H9 (cell line): ENCODE measurements around the gene THSD4. TPM values are rescaled to one million over a fixed set of nuclear protein-coding genes. Genes with fewer than 3 reads are reported as not detected.
A peak's percentile ranks its signal among the peaks of the same experiment; 100 is the strongest.

Experiments
- DNase-seq: peaks from one replicate; pipeline ENCODE4 v3.0.0-alpha.2; 2017
- H2AFZ ChIP-seq: one replicate; pipeline ENCODE4 v1.6.1; 2013; ENCODE audit warnings: mild to moderate bottlenecking, low read length, control low read depth, moderate library complexity
- H2AK5ac ChIP-seq: 2 replicates; pipeline ENCODE4 v1.6.1; 2013; ENCODE audit warnings: low read length, control low read depth, mixed read lengths; ENCODE audit not compliant: insufficient read length
- H2BK120ac ChIP-seq: one replicate; pipeline ENCODE4 v1.6.1; 2013; ENCODE audit warnings: low read depth, mild to moderate bottlenecking, low read length, control low read depth, inconsistent platforms; ENCODE audit not compliant: poor library complexity, severe bottlenecking
- H2BK12ac ChIP-seq: 2 replicates; pipeline ENCODE4 v1.6.1; 2013; ENCODE audit warnings: low read length, control low read depth, mixed read lengths, low read depth; ENCODE audit not compliant: insufficient read length
- H2BK15ac ChIP-seq: 2 replicates; pipeline ENCODE4 v1.6.1; 2013; ENCODE audit warnings: low read depth, low read length, control low read depth
- H2BK20ac ChIP-seq: one replicate; pipeline ENCODE4 v1.6.1; 2013; ENCODE audit warnings: low read depth, mild to moderate bottlenecking, low read length, control low read depth, inconsistent platforms; ENCODE audit not compliant: poor library complexity, severe bottlenecking
- H2BK5ac ChIP-seq: 2 replicates; pipeline ENCODE4 v1.6.1; 2013; ENCODE audit warnings: low read length, control low read depth, mixed read lengths; ENCODE audit not compliant: insufficient read length
- H3K14ac ChIP-seq: 2 replicates; pipeline ENCODE4 v1.6.1; 2013; ENCODE audit warnings: low read length, control low read depth; ENCODE audit not compliant: insufficient read depth
- H3K18ac ChIP-seq: 2 replicates; pipeline ENCODE4 v1.6.1; 2013; ENCODE audit warnings: low read depth, mild to moderate bottlenecking, mixed read lengths, low read length, control low read depth; ENCODE audit not compliant: insufficient read length
- H3K23ac ChIP-seq: 2 replicates; pipeline ENCODE4 v1.6.1; 2013; ENCODE audit warnings: low read length, control low read depth, mixed read lengths, low read depth; ENCODE audit not compliant: insufficient read length
- H3K23me2 ChIP-seq: 2 replicates; pipeline ENCODE4 v1.6.1; 2013; ENCODE audit warnings: low read depth, mild to moderate bottlenecking, mixed read lengths, low read length, control low read depth; ENCODE audit not compliant: insufficient read length, poor library complexity, severe bottlenecking
- H3K27ac ChIP-seq: 2 replicates; pipeline ENCODE4 v1.5.1; 2013; ENCODE audit warnings: low read length, control low read depth, mixed read lengths, low read depth; ENCODE audit not compliant: insufficient read length
- H3K27me3 ChIP-seq: 2 replicates; pipeline ENCODE4 v1.6.1; 2013; ENCODE audit warnings: low read length, control low read depth, inconsistent platforms; ENCODE audit not compliant: insufficient read depth
- H3K4ac ChIP-seq: 2 replicates; pipeline ENCODE4 v1.6.1; 2013; ENCODE audit warnings: low read depth, mild to moderate bottlenecking, control low read depth, inconsistent platforms, low read length, moderate library complexity
- H3K4me1 ChIP-seq: 2 replicates; pipeline ENCODE4 v1.6.1; 2013; ENCODE audit warnings: low read length, control low read depth, inconsistent platforms; ENCODE audit not compliant: insufficient read depth
- H3K4me2 ChIP-seq: 2 replicates; pipeline ENCODE4 v1.6.1; 2013; ENCODE audit warnings: low read length, control low read depth, mixed read lengths; ENCODE audit not compliant: insufficient read length, insufficient read depth
- H3K56ac ChIP-seq: 2 replicates; pipeline ENCODE4 v1.6.1; 2013; ENCODE audit warnings: low read depth, mild to moderate bottlenecking, mixed read lengths, low read length, control low read depth; ENCODE audit not compliant: insufficient read length
- H3K79me1 ChIP-seq: 2 replicates; pipeline ENCODE4 v1.6.1; 2013; ENCODE audit warnings: low read depth, mild to moderate bottlenecking, moderate library complexity, low read length, control low read depth, inconsistent platforms; ENCODE audit not compliant: insufficient read depth, poor library complexity, severe bottlenecking
- H3K79me2 ChIP-seq: 2 replicates; pipeline ENCODE4 v1.6.1; 2013; ENCODE audit warnings: low read length, control low read depth, inconsistent platforms; ENCODE audit not compliant: insufficient read depth
- H3K9ac ChIP-seq: 2 replicates; pipeline ENCODE4 v1.6.1; 2013; ENCODE audit warnings: low read length, control low read depth, mixed read lengths; ENCODE audit not compliant: insufficient read length; ENCODE audit errors: extremely low read depth
- H3K9me3 ChIP-seq: one replicate; pipeline ENCODE4 v1.6.1; 2013; ENCODE audit warnings: low read depth, low read length, inconsistent platforms; ENCODE audit not compliant: control insufficient read depth
- H3T11ph ChIP-seq: one replicate; pipeline ENCODE4 v1.6.1; 2013; ENCODE audit warnings: mild to moderate bottlenecking, low read length, control low read depth, inconsistent platforms
- H4K20me1 ChIP-seq: one replicate; pipeline ENCODE4 v1.6.1; 2013; ENCODE audit not compliant: control insufficient read depth, insufficient read length, insufficient read depth
- H4K5ac ChIP-seq: 2 replicates; pipeline ENCODE4 v1.6.1; 2013; ENCODE audit warnings: low read depth, mild to moderate bottlenecking, mixed read lengths, low read length, control low read depth; ENCODE audit not compliant: insufficient read length
- H4K8ac ChIP-seq: replicated peaks from 2 replicates; pipeline ENCODE4 v1.6.1; 2013; ENCODE audit warnings: low read length, control low read depth, mixed read lengths, low read depth; ENCODE audit not compliant: insufficient read length
- H4K91ac ChIP-seq: 2 replicates; pipeline ENCODE4 v1.6.1; 2013; ENCODE audit warnings: low read depth, mild to moderate bottlenecking, moderate library complexity, mixed read lengths, low read length, control low read depth; ENCODE audit not compliant: insufficient read length
- H3K27ac Mint-ChIP-seq, 3 experiments: 2 replicates in 2 of 3; 3 replicates in 1 of 3; pipeline ENCODE4 v1.8.0; 2020 to 2021; ENCODE audit warnings: mixed read lengths in 3 of 3, mild to moderate bottlenecking in 1 of 3, moderate library complexity in 1 of 3
- H3K27me3 Mint-ChIP-seq: 2 replicates; pipeline ENCODE4 v1.8.0; 2021; ENCODE audit warnings: low read depth, mild to moderate bottlenecking, moderate library complexity, mixed read lengths
- H3K36me3 Mint-ChIP-seq, 3 experiments: 2 replicates in 2 of 3; 3 replicates in 1 of 3; pipeline ENCODE4 v1.8.0; 2020 to 2021; ENCODE audit warnings: low read depth in 3 of 3, mixed read lengths in 3 of 3; ENCODE audit not compliant: insufficient read depth in 1 of 3
- H3K4me1 Mint-ChIP-seq, 2 experiments: 2 replicates each; pipeline ENCODE4 v1.8.0; 2020; ENCODE audit warnings: mixed read lengths in 2 of 2
- H3K4me3 Mint-ChIP-seq, 2 experiments: 2 replicates in 1 of 2; 3 replicates in 1 of 2; pipeline ENCODE4 v1.8.0; 2020 to 2021; ENCODE audit warnings: mild to moderate bottlenecking in 2 of 2, mixed read lengths in 2 of 2, moderate library complexity in 1 of 2
- H3K9me3 Mint-ChIP-seq, 2 experiments: 2 replicates in 1 of 2; 3 replicates in 1 of 2; pipeline ENCODE4 v1.8.0; 2020; ENCODE audit warnings: mild to moderate bottlenecking in 2 of 2, mixed read lengths in 2 of 2, moderate library complexity in 1 of 2
- WGBS: extraction: QIAGEN DNeasy Blood & Tissue Kit; methylation state at CpG from one replicate; pipeline ENCODE4 v1.1.7; 2013; ENCODE audit warnings: missing lambda C conversion rate, low lambda C conversion rate, mixed read lengths; ENCODE audit not compliant: insufficient read length; ENCODE audit errors: extremely low coverage; 5-methylcytosine and 5-hydroxymethylcytosine counted together
- total RNA-seq: library from RNA; stranded (reverse); gene quantifications from 2 replicates; pipeline ENCODE4 v1.2.1, GENCODE V29; 2021
- TF ChIP-seq, protein P1 (sequence below): fragments of 200-600 bp; sonication (generic); conservative IDR thresholded peaks from 3 replicates; pipeline ENCODE4 v1.8.0; 2021; ENCODE audit warnings: antibody characterized with exemption, mild to moderate bottlenecking

The THSD4 gene
- total RNA-seq, 1 experiment from 2014 or later: 5.5 TPM

DNA sequence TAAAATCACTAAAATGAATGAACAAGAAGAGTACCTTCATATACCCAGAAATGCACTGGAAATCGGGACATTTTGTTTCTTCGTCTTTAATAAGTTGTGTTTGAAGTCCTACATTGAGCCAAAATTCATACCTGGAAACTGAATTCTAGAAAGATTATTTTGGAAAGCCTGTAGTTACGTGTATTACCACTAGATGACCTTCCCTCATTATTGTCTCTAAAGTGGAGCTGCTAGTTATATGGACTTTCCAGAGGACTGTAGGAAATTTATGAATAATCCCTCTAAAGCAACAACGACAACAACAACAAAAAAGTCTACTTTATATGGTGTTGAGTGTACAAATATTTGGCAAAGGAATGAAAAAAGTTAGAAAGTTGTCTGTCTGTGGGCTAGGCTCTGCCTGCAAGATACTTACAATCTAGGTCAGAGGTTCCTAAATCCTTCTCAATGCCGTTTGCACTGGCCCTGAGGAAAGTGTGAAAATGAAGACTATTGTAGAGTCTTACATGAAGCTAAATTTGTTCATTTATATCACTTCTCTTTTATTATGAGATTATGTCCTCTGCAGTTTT is 460.3 kb downstream of the THSD4 start:
- TF ChIP-seq, protein P1, sequence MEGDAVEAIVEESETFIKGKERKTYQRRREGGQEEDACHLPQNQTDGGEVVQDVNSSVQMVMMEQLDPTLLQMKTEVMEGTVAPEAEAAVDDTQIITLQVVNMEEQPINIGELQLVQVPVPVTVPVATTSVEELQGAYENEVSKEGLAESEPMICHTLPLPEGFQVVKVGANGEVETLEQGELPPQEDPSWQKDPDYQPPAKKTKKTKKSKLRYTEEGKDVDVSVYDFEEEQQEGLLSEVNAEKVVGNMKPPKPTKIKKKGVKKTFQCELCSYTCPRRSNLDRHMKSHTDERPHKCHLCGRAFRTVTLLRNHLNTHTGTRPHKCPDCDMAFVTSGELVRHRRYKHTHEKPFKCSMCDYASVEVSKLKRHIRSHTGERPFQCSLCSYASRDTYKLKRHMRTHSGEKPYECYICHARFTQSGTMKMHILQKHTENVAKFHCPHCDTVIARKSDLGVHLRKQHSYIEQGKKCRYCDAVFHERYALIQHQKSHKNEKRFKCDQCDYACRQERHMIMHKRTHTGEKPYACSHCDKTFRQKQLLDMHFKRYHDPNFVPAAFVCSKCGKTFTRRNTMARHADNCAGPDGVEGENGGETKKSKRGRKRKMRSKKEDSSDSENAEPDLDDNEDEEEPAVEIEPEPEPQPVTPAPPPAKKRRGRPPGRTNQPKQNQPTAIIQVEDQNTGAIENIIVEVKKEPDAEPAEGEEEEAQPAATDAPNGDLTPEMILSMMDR: peak; percentile 75
- H3K4me3 Mint-ChIP-seq: no peak overlapping the region
- Histone ChIP-seq H3K14ac (no peak overlapping the region), H2AFZ (no peak overlapping the region), H2BK5ac (no peak overlapping the region), H2BK120ac (no peak overlapping the region), H2BK15ac (no peak overlapping the region), H3K9ac (no peak overlapping the region), H2BK12ac (no peak overlapping the region), H3K4me2 (no peak overlapping the region), H4K8ac (no peak overlapping the region), H4K20me1 (no peaks in the 10 kb centered on the region), H4K91ac (no peak overlapping the region), H3K9me3 (no peaks in the 10 kb centered on the region), H3K56ac (no peak overlapping the region), H3K23me2 (no peaks in the 10 kb centered on the region), H3K27ac (no peak overlapping the region), H2AK5ac (no peak overlapping the region), H3K4ac (no peak overlapping the region), H2BK20ac (no peak overlapping the region), H3K79me2 (no peaks in the 10 kb centered on the region), H3K79me1 (no peaks in the 10 kb centered on the region), H4K5ac (no peak overlapping the region), H3K4me1 (no peaks in the 10 kb centered on the region), H3K27me3 (no peaks in the 10 kb centered on the region), H3K18ac (no peak overlapping the region), H3T11ph (no peak overlapping the region), H3K23ac (no peak overlapping the region)
- no peaks in the 10 kb centered on the region for H3K9me3 Mint-ChIP-seq
- DNase-seq: no peak
- no CpG with 5 or more reads among the region's 5 CpGs for WGBS
- peaks cover 14 to 20% of the 10 kb centered on the region in 2 experiments for H3K4me1 Mint-ChIP-seq
- peaks cover 3% of the 10 kb centered on the region for H3K27me3 Mint-ChIP-seq
- no peaks in the 10 kb centered on the region for H3K36me3 Mint-ChIP-seq
- H3K27ac Mint-ChIP-seq: no peak overlapping the region
